HG03108 (cell line): ENCODE measurements around the gene RMRP.
A peak's percentile ranks its signal among the peaks of the same experiment; 100 is the strongest.
"Not testable (repeated sequence)": the region's sequence is repeated elsewhere in the genome, so short reads cannot be mapped to it uniquely, and the experiment has no call there.

ENCODE experiments used
- ATAC-seq: cut with Tn5 transposase; IDR thresholded peaks from one replicate; pipeline ENCODE4 v1.9.1; 2021; ENCODE audit warnings: moderate library complexity; ENCODE audit not compliant: unreplicated experiment

RMRP gene

DNA sequence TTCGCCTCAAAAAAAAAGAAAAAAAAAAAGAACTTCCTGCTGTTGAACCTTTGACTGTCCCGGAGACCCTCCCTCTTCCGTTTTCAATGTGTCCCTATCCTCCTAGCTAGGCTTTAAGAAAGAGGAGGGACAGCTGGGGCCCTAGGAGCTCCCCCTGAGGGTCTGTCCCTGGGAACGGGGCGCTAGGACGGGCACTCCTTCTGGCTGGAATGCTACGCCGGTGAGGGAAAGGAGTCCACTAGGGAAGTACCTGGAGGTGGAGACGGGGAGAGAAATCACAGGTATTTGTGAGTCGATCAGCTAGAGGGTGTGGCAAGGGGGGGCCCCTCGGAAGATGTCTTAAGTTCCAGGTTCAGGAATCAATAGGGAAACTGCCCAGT lies 11.7 kb downstream of the RMRP start:
- ATAC-seq, result peak; percentile 0

DNA sequence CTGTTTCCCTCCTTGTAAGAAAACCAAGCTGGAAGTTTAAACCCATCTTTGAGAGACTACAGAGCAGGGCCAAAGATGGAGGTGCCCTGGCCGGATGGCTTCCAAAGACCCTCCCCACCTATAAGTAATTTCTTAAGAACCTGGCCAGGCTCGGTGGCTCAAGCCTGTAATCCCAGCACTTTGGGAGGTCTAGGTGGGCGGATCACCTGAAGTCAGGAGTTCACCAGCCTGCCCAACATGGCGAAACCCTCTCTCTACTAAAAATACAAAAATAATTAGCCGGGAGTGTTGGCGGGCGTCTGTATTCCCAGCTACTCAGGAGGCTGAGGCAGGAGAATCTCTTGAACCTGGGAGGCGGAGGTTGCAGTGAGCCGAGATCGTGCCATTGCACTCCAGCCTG lies 12.1 kb downstream of the RMRP start:
- not testable (repeated sequence) for ATAC-seq

GRCh38 chr9:35643046-35643445 lies 14.8 kb downstream of the RMRP start:
- ATAC-seq, result no peak

GRCh38 chr9:35641478-35641877 lies 16.3 kb downstream of the RMRP start:
- not testable (repeated sequence) for ATAC-seq

GRCh38 chr9:35640431-35640830 lies 17.4 kb downstream of the RMRP start:
- not testable (repeated sequence) for ATAC-seq

- no peak for ATAC-seq
These were observed 18.2 kb downstream of the RMRP start for GRCh38 chr9:35639631-35640030.

GRCh38 chr9:35639225-35639624 lies 18.6 kb downstream of the RMRP start:
- ATAC-seq, result not testable (repeated sequence)

DNA sequence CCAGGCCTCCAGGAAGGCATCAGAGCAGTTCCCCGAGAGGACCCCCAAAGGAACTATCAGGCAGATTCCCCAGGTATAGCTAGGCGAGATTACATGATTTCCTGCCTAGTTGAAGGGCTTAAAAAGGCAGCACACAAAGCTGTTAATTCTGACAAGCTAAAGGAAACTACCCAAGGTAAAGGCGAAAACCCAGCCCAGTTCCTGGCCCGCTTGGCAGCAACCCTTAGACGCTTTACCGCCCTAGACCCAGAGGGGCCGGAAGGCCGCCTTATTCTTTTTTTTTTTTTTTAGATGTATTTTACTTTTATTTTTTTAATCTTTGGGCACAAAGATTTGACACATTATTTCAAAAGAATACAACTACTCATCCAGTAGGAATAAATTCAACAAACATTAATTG lies 19.1 kb downstream of the RMRP start:
- ATAC-seq, result not testable (repeated sequence)

GRCh38 chr9:35637427-35637955 lies 20.3 kb downstream of the RMRP start:
- not testable (repeated sequence) for ATAC-seq

GRCh38 chr9:35636877-35637246 lies 21.0 kb downstream of the RMRP start:
- not testable (repeated sequence) for ATAC-seq

DNA sequence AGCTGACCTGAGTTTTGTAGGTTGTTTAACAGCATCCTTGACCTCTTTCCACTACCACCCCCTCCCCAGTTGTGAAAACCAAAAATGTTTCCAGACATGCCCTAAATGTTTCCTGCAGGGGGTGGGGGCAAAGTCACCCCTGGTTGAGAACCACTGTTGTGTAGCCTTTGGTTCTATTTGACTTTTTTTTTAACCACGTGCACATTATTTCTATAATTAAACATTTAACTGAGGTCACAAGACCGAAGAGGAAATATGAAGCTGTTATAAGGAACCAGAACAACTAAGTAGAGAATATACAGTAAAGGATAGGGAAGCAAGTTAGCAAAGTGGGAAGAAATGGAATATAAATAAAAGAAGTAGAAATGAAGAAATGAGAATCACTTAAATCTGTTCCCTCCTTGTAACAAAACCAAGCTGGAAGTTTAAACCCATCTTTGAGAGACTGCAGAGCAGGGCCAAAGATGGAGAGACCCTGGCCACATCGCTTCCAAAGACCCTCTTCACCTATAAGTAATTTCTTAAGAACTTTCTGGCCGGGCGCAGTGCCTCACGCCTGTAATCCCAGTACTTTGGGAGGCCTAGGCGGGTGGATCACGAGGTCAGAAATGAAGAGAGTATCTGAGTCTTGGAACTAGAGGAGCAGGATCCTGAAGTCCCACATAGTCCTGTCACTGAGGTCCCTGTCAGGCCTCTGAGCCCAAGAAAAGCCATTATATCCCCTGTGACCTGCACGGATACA lies 21.5 kb downstream of the RMRP start:
- no peak for ATAC-seq

- ATAC-seq, result no peak
These were observed 22.1 kb downstream of the RMRP start for GRCh38 chr9:35635730-35636129.

DNA sequence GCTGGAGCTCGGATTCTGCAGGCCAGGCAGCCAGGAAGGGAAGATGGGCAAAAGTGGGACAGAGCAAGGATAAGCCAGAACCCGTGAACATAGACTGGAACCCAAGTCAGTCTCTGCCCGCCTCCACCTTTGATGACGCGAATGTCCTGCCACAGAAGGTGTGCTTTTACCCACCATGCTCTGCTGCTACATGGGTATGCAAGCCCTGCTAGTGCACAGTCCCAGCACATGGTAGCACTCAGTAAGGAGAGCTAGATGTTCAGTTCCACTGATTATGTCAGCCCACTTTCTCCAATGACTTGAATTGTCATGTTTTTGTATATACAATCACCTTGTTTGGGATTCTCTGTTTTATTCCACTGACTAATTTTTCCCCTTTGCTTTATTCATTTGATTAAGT lies 28.2 kb downstream of the RMRP start:
- ATAC-seq, result no peak

GRCh38 chr9:35628389-35628991 lies 29.3 kb downstream of the RMRP start:
- ATAC-seq, result no peak

DNA sequence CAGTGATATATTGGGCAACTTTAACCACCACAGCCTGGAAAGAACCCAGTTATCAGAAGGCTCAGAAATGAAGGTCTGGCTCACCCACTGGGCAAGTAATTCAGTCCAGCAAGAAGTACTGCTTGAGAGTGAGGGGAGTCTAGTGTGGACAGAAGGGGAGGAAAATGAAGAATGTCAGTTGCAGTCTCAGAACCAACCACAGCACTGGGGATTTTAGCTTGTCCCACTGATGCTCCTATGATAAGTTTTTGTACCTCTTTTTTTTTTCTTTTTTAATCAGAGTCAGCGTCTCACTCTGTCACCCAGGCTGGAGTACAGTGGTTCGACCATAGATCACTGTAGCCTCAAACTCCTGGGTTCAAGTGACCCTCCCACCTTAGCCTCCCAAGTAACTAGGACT lies 30.2 kb downstream of the RMRP start:
- no peak for ATAC-seq

GRCh38 chr9:35619800-35620158 lies 38.0 kb downstream of the RMRP start:
- peak; percentile 41 for ATAC-seq

- peak; percentile 57 for ATAC-seq
These were observed 38.7 kb downstream of the RMRP start for GRCh38 chr9:35618854-35619799.

GRCh38 chr9:35618325-35618727 lies 39.5 kb downstream of the RMRP start, which contains the start of gene CD72:
CD72 (minus strand) TSS chr9:35618413; CDS start chr9:35618303, 110 bp downstream.
- no peak for ATAC-seq

DNA sequence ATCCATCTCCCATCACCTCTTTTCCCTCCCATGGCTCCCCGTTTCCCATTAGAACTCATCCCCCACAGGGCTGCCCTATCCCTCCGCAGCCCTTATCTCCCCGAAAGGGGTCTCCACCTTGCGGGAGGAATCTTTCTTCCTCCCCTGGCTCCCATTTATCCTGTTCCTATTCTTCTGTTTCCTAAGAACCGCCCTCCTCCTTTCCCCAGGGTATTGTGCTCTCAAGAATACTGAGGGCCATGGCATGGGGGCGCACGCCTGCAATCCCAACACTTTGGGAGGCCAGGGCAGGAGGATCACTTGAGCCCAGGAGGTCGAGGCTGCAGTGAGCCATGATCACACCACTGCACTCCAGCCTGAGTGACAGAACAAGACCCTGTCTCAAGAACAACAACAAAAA lies 40.3 kb downstream of the RMRP start:
- no peak for ATAC-seq

DNA sequence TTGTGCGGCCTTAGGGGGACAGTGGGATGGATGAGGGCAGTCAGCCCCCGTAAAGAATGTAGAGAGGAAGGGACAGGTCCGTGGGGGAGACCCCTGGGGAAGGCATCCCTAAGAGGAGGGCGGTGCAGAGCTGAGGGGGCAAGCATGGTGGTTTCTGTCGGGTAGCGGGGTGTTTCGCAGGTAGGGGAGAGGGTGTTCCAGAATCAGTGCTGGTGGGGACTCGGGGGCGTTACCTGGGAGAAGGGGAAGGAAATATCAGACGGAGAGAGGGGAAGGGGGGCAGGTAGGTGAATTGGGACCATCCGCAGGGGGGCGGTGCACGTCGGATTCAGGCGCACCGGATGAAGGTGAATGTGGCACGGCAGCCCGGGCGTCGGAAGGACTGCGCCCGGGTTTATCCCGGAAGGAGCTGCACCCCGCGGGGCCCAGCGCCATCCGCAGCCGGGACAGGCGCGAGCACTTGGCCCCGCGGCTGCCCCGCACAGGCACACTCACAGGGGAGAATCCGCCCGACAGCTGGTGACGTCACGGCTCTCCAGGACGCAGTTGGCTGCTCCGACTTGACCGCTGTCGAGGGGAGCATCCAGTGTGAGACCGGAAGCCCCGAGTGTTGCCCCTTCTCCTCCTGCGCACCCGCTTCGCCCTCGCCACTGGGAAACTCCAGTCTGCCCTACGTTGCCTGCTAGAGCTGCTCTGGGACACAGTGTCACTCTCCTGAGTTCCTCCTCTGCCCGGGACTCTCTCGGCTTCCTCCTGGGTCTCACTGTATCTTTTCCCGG lies 40.9 kb downstream of the RMRP start:
- no peak for ATAC-seq
